Measurements from ENCODE around the gene VAV3.
"Not testable (repeated sequence)": the region's sequence is repeated elsewhere in the genome, so short reads cannot be mapped to it uniquely, and the experiment has no call there.

VAV3 gene

DNA sequence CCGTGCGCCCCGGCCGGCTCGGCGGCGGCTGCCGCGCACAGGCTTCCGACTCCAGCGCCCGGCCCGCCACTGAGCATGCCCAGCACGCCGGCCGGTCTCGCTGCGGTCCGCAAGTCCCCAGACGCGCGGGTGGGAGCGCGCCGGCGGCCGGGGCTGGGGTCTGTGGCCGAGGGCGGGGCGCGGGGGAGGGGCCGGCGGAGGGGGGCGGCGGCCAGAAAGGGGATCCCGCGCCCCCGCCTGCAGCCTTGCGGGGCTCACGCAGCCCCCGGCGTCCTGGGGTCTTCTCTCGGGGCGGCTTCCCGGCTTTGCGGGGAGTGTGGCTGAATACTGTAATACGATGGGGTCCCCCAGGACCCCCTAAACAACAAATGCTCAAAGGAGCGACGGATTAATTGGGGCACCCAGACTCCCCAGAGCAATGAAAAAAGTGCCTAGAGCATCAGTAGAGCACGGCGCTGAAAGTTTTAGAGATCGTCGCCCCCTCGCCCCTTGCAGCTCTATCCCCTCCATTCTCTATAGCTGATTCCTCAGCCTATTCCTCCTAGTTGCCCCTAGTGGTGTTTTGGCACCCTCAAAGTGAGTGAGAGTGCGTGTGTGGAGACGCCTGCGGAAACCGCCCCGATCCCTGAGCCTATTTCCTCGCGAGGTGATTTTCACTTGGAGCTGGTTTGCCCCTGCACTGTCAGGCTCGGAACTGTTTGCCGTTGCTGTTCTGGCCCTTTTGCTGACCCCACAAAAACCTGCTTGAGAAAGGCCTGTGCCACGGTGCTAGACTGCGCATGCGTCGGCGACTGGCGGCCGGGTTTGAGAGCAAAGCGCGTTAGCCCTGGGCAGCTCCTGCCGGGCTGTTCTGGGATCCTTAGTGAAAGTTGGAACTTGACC lies at the start of gene VAV3:
Gene VAV3, minus strand, starts transcription at position 71 of the 882 bp plus-strand sequence. CDS start 311 bp downstream, outside the sequence.
- peak; percentile 85 for DNase-seq (ENCODE audit: low spot score)

DNA sequence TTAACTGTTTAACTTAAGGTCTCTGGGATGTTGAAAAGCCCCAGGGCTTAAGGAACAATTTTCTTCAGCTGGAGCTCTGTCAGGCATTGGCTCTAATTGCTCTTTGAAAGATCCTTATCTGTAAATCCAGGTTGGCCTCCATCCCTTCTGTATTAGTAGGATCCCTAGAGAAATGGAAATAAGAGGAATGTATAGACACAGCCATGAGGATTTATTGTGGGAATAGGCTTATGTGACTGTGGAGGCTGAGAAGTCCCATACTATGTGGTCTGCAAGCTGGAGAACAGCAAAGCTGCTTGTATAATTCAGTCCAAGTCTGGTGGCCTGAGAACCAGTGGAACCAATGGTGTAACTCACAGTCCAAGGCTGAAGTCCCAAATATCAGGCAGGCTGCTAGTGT lies 47.6 kb upstream of the VAV3 start:
- DNase-seq (ENCODE audit: low spot score) = no peak

DNA sequence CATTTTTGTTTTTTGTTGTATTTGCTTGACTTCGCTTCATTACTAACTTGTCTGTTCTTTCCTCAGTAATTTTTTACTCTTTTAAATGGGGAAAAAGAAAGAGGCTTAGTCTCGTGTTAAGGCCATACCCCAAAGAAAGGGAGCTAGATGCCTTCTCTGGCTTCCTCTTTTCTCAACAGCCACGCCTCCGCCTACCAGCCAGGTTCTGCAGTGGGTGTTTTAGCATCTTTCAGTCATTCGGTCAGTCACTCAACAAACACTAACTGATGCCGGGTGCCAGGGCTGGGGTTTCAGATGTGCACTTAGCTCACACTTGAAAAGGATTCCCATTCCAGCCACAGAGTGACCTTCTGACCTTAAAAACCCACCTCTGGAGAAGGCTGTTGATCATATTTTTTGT lies 46.3 kb upstream of the VAV3 start:
- peak; percentile 34 for DNase-seq (ENCODE audit: low spot score)

GRCh38 chr1:108010581-108010980 lies 45.6 kb upstream of the VAV3 start:
- DNase-seq (ENCODE audit: low spot score) = no peak

DNA sequence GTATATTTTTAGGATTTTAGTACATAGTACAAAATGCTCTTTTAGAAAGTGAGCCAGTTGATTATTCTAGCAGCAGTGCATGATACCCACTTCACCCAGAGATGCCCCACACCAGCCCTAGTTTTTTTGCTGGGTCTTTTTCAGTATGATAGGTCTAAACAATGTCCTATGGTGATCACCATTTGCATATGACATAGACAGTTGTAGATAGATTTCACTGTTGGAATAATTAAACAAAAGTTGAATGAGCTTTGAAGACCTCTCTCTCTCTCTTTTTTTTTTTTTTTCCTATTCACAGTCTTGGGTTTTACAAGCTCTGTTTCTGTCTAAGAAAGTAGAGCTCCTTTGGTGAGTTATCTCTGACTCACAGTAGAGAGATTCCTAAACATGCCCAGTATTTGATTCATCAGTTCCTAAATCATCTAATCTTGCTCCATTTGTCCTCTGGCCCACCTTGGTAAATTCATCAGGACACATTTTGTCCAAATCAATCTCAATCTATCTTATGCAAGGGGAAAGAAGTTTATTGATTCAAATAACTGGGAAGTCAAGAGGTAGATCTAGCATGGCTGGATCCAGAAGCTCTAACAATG lies 44.7 kb upstream of the VAV3 start:
- DNase-seq (ENCODE audit: low spot score) = no peak

- no peak for DNase-seq (ENCODE audit: low spot score)
These were observed 42.6 kb upstream of the VAV3 start for GRCh38 chr1:108007531-108007930.

DNA sequence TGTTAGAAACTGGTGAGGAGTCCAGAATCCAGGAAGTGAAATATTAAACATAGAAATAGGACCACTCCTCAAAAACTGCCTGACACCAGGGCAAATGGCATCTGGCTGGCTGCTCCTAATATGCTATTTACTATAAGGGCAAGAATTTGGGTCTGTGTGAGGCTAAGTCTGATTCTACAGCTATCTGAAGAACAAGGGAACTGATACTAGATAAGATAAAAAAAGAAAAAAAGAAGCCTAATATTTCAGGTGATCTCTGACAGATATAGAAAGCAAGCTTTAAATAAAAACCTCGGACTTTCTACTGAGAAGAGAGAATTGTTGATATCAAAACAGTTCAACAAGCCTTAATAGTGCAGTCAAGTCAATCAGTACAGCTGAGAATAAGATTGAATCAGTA lies 42.1 kb upstream of the VAV3 start:
- no peak for DNase-seq (ENCODE audit: low spot score)

- not testable (repeated sequence) for DNase-seq (ENCODE audit: low spot score)
These were observed 39.9 kb upstream of the VAV3 start for GRCh38 chr1:108004919-108005318.

- DNase-seq (ENCODE audit: low spot score) = no peak
These were observed 35.7 kb upstream of the VAV3 start for GRCh38 chr1:108000620-108001111.

GRCh38 chr1:108000184-108000583 lies 35.2 kb upstream of the VAV3 start:
- DNase-seq (ENCODE audit: low spot score) = no peak

- no peak for DNase-seq (ENCODE audit: low spot score)
These were observed 32.9 kb upstream of the VAV3 start for GRCh38 chr1:107997866-107998265.

DNA sequence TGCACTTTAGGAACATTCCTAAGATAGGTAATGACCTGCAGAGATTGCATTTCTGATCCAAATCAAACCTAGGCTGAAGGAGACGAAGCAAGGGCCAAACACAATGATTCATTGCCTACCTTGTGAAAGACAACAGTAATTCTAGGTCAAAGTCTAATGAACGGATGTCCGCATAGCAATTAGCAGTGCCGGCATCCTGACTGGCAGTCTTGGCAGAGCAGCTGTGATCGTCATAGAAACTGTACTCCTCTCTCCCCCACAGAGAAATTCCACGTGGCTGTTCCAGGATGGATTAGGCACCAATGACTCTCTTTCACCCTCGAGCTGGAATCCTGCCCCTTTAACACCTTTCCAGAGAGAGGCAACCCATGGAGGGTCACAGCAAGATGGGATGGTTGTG lies 28.9 kb upstream of the VAV3 start:
- no peak for DNase-seq (ENCODE audit: low spot score)

- no peak for DNase-seq (ENCODE audit: low spot score)
These were observed 27.4 kb upstream of the VAV3 start for GRCh38 chr1:107992347-107992746.

DNA sequence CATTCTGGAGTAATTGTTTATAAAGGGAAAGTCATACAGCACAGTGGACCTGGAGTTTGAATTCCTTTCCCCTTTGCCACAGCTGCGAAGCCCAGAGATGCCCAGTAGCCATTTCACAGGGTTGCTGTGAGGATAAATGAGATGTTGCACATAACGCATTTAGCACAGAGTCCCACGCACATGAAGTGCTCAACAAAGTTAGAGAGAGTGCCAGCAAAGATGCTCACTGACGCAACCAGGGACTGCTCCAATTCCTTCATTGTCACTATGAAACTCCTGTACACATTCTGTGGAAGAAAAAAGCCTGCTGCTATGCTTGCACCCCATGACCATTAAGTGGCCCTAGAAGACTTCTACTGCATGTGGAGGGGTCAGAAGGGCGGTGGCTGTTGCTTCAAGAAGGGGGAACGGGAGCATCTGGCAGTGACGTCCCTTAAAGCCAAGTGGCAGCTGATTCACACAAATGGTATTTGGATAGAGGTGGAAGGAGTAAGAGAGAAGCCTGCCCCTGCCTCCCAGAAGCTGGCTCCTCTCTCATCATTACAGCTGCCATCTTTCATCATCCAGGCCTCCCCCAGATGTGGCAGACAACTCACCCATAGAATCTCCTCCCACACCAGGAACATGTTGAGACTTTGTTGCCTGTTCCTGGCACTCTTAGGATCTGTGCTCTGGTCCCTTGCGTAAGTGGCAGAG lies 26.5 kb upstream of the VAV3 start:
- no peak for DNase-seq (ENCODE audit: low spot score)

DNA sequence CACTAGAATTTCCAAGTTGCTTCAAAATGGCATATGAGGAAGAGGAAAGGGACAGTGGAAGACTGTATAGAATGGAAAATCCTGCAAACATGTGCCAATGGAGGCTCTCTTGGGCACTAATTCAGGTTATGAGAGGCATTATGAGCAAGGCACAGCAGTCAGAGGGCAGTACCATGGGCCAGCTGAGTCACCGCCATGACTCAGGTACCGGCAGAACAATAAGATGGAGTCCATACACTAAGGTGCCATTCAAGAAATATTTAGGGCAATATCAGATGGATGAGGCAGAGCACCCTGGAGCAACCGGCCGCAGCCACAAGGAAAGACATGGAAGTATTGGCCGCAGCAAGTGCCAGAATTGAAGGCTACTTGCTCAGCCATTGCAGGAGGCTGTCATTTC lies 25.6 kb upstream of the VAV3 start:
- no peak for DNase-seq (ENCODE audit: low spot score)

DNA sequence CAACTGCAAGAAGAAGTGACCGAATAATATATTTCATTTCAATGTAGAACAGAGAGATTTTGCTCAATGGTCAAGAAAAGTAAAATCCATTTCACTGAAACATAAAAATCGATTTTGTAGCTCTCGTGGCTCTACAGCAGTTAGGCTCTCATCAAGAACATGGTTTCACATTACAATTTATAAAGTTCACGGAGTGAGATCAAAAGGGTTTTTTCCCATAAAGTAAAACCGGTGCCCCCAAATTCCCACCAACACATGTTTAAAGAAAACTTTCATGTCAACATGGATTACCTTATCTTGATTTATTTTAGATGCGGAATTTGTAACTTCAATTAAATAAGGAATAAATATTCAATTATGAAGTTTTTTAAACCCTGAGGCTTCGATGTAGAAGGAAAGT lies 16.3 kb upstream of the VAV3 start:
- no peak for DNase-seq (ENCODE audit: low spot score)

DNA sequence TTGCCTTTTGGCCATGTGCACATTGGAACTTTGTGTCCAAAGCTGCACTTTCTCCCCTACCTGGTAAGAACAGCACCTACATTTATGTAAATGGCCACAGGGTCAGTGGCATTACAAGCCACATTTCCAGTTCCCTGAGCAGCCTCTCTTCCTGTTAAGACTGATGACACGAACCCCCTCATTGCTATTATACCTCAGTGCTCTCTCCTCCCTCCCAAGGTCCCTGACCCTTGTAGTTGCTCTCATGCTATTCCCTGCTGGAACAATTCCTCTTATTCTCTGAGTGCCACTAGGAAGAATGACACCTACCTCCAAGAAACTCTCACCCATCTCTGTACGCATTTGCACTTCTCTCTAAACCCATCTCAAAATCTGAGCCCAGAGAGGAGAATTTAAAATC lies 14.9 kb upstream of the VAV3 start:
- DNase-seq (ENCODE audit: low spot score) = no peak

DNA sequence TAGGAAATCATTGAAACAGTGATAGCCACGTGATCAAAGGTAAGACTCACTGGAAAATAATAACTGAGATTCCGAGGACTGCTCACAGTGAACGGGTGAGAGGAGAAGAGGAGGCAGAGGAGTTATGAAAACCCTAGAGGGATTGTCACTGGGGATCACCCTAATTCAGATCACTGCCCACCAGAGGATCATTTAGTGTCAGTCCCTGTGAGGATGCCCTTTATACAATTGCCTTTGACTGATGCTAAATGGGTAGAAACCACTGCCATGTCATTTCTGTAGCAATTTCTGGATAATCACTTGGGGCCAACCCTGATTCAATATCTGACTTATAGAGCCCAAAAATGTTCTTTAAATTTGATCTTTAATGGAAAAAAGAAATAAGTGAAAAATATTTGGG lies 14.1 kb upstream of the VAV3 start:
- no peak for DNase-seq (ENCODE audit: low spot score)

GRCh38 chr1:107976836-107977235 lies 11.9 kb upstream of the VAV3 start:
- no peak for DNase-seq (ENCODE audit: low spot score)

- no peak for DNase-seq (ENCODE audit: low spot score)
These were observed 11.5 kb upstream of the VAV3 start for GRCh38 chr1:107976431-107976830.

- no peak for DNase-seq (ENCODE audit: low spot score)
These were observed 10.9 kb upstream of the VAV3 start for GRCh38 chr1:107975851-107976250.

DNA sequence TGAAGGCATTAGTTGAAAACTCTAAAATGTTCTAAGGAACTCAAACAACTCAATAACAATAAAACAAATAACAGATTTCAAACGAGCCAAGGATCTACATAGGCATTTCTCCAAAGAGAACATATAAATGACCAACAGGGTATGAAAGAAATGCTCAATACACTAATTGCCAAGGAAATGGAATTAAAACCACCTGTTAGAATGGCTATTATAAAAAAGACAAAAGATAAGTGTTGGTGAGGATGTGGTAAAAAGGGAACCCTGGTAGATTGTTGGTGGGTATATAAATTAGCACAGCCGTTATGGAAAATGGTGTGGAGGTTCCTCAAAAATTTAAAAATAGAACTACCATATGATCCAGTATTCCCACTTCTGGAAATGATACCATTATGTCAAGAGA lies 9.1 kb upstream of the VAV3 start:
- no peak for DNase-seq (ENCODE audit: low spot score)

Measured in germinal center (tissue), 1 donor.